ENCODE results near the gene ZNF878.

DNA sequence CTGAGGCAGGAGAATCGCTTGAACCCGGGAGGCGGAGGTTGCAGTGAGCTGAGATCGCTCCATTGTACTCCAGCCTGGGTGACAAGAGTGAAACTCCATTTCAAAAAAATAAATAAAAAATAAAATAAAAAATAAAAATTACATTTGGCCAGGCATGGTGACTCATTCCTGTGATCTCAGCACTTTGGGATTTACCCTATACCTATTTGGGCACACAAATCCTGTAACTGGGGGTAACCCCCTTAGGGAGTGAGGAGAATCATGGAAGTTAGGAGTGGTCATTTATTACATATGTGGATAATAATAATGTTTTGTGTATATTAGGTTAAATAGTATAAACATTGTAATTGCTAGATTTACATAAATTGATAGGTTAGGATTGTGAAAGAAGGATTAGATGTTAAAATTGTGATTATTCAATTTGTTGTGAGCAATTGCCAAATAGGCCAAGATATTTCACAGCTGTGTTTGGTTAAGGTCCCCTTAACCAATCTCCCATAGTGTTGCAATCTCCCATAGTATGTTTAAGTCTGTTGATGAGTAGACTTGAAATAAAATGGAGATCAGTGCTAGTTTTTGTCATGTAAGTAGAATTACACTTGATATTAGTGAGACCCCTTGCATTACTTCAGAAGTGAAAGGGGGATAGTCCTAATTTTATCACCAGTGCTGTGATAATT is 42.5 kb upstream of the ZNF878 start:
- no peak for TF ChIP-seq POLR2A (IDR thresholded peaks at IDR 0.05)
- TF ChIP-seq, protein P1, sequence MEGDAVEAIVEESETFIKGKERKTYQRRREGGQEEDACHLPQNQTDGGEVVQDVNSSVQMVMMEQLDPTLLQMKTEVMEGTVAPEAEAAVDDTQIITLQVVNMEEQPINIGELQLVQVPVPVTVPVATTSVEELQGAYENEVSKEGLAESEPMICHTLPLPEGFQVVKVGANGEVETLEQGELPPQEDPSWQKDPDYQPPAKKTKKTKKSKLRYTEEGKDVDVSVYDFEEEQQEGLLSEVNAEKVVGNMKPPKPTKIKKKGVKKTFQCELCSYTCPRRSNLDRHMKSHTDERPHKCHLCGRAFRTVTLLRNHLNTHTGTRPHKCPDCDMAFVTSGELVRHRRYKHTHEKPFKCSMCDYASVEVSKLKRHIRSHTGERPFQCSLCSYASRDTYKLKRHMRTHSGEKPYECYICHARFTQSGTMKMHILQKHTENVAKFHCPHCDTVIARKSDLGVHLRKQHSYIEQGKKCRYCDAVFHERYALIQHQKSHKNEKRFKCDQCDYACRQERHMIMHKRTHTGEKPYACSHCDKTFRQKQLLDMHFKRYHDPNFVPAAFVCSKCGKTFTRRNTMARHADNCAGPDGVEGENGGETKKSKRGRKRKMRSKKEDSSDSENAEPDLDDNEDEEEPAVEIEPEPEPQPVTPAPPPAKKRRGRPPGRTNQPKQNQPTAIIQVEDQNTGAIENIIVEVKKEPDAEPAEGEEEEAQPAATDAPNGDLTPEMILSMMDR (IDR thresholded peaks at IDR 0.05): no peak
